Inflammatory macrophage (primary cell): Measurements from ENCODE around the gene LETM1.

Experiments used
- DNase-seq, 2 donors: peaks; one replicate each; pipeline ENCODE4 v3.0.0-alpha.2; 2020 to 2022

Gene LETM1

GRCh38 chr4:1775731-1776500 lies 80.0 kb downstream of the LETM1 start:
- no peak for DNase-seq

GRCh38 chr4:1773754-1774153 lies 82.2 kb downstream of the LETM1 start:
- no peak for DNase-seq

- DNase-seq: no peak
These were observed 83.0 kb downstream of the LETM1 start for GRCh38 chr4:1772853-1773538.

- no peak for DNase-seq
These were observed 84.2 kb downstream of the LETM1 start for GRCh38 chr4:1771555-1772305.

- DNase-seq: no peak
These were observed 85.1 kb downstream of the LETM1 start for GRCh38 chr4:1770791-1771231.

- no peak for DNase-seq
These were observed 85.7 kb downstream of the LETM1 start for GRCh38 chr4:1770245-1770644.

- DNase-seq: no peak
These were observed 86.3 kb downstream of the LETM1 start for GRCh38 chr4:1769692-1770091.

- DNase-seq: no peak
These were observed 87.5 kb downstream of the LETM1 start for GRCh38 chr4:1768367-1769034.

- peak in 1 of 2 donors; percentile 37 for DNase-seq
These were observed 88.1 kb downstream of the LETM1 start for GRCh38 chr4:1767770-1768366.

GRCh38 chr4:1767061-1767769 lies 88.7 kb downstream of the LETM1 start:
- no peak for DNase-seq

GRCh38 chr4:1766106-1767060 lies 89.6 kb downstream of the LETM1 start:
- DNase-seq: no peak

GRCh38 chr4:1765409-1766072 lies 90.4 kb downstream of the LETM1 start:
- DNase-seq: no peak

GRCh38 chr4:1764670-1765069 lies 91.3 kb downstream of the LETM1 start:
- DNase-seq: no peak

GRCh38 chr4:1763550-1764080 lies 92.3 kb downstream of the LETM1 start:
- DNase-seq: peak in 1 of 2 donors; percentile 8

- no peak for DNase-seq
These were observed 92.8 kb downstream of the LETM1 start for GRCh38 chr4:1763070-1763549.

- DNase-seq: no peak
These were observed 93.5 kb downstream of the LETM1 start for GRCh38 chr4:1762264-1763010.
